Duodenal mucosa (tissue), 2 donors: ENCODE data around the gene SMOC2.

Experiments used
- H3K27ac ChIP-seq: one replicate; pipeline ENCODE4 v1.7.0; 2013; ENCODE audit warnings: low read depth, low read length
- H3K27me3 ChIP-seq, 2 donors: one replicate each; pipeline ENCODE4 v1.7.0; 2013; ENCODE audit warnings: low read length in 2 of 2, control low read depth in 1 of 2; ENCODE audit not compliant: insufficient read depth in 2 of 2, control insufficient read depth in 1 of 2
- H3K36me3 ChIP-seq, 2 donors: one replicate each; pipeline ENCODE4 v1.7.0; 2013; ENCODE audit warnings: low read length in 2 of 2, control low read depth in 1 of 2; ENCODE audit not compliant: insufficient read depth in 2 of 2, control insufficient read depth in 1 of 2
- H3K4me1 ChIP-seq, 2 donors: one replicate each; pipeline ENCODE4 v1.7.0; 2013; ENCODE audit warnings: low read length in 2 of 2, control low read depth in 1 of 2; ENCODE audit not compliant: insufficient read depth in 2 of 2, control insufficient read depth in 1 of 2
- H3K4me3 ChIP-seq, 2 donors: one replicate each; pipeline ENCODE4 v1.7.0; 2013; ENCODE audit warnings: low read length in 2 of 2, low read depth in 1 of 2
- H3K9ac ChIP-seq, 2 donors: one replicate each; pipeline ENCODE4 v1.7.0; 2013; ENCODE audit warnings: low read length in 2 of 2, low read depth in 1 of 2
- H3K9me3 ChIP-seq, 2 donors: one replicate each; pipeline ENCODE4 v1.7.0; 2013; ENCODE audit warnings: low read length in 2 of 2, control low read depth in 1 of 2; ENCODE audit not compliant: control insufficient read depth in 1 of 2

The SMOC2 gene

GRCh38 chr6:168712993-168713392 lies 272.0 kb downstream of the SMOC2 start:
- no peaks in the 10 kb centered on the region for H3K36me3 ChIP-seq
- no peak overlapping the region for H3K27ac ChIP-seq
- no peak overlapping the region for H3K9ac ChIP-seq
- no peaks in the 10 kb centered on the region for H3K4me1 ChIP-seq
- no peak overlapping the region for H3K4me3 ChIP-seq
- H3K27me3 ChIP-seq, result no peaks in the 10 kb centered on the region
- H3K9me3 ChIP-seq, result no peaks in the 10 kb centered on the region

- H3K9me3 ChIP-seq, result no peaks in the 10 kb centered on the region
- no peak overlapping the region for H3K27ac ChIP-seq
- H3K9ac ChIP-seq, result no peak overlapping the region
- H3K36me3 ChIP-seq, result no peaks in the 10 kb centered on the region
- no peaks in the 10 kb centered on the region for H3K27me3 ChIP-seq
- no peak overlapping the region for H3K4me3 ChIP-seq
- no peaks in the 10 kb centered on the region for H3K4me1 ChIP-seq
Measured at GRCh38 chr6:168713839-168714238, 272.9 kb downstream of the SMOC2 start.

GRCh38 chr6:168714547-168715260 lies 273.7 kb downstream of the SMOC2 start:
- H3K9me3 ChIP-seq, result no peaks in the 10 kb centered on the region
- no peaks in the 10 kb centered on the region for H3K27me3 ChIP-seq
- H3K4me1 ChIP-seq, result no peaks in the 10 kb centered on the region
- no peaks in the 10 kb centered on the region for H3K36me3 ChIP-seq
- no peak overlapping the region for H3K27ac ChIP-seq
- no peak overlapping the region for H3K4me3 ChIP-seq
- H3K9ac ChIP-seq, result no peak overlapping the region

GRCh38 chr6:168715643-168716481 lies 274.9 kb downstream of the SMOC2 start:
- Histone ChIP-seq H3K9ac (no peak overlapping the region), H3K27ac (no peak overlapping the region), H3K27me3 (no peaks in the 10 kb centered on the region), H3K36me3 (no peaks in the 10 kb centered on the region), H3K9me3 (no peaks in the 10 kb centered on the region), H3K4me1 (no peaks in the 10 kb centered on the region), H3K4me3 (no peak overlapping the region)

GRCh38 chr6:168716581-168716980 lies 275.6 kb downstream of the SMOC2 start:
- Histone ChIP-seq H3K4me1 (no peaks in the 10 kb centered on the region), H3K27me3 (no peaks in the 10 kb centered on the region), H3K4me3 (no peak overlapping the region), H3K27ac (no peak overlapping the region), H3K9ac (no peak overlapping the region), H3K36me3 (no peaks in the 10 kb centered on the region), H3K9me3 (no peaks in the 10 kb centered on the region)

- Histone ChIP-seq H3K9ac (no peak overlapping the region), H3K36me3 (no peaks in the 10 kb centered on the region), H3K4me1 (no peaks in the 10 kb centered on the region), H3K9me3 (no peaks in the 10 kb centered on the region), H3K4me3 (no peak overlapping the region), H3K27me3 (no peaks in the 10 kb centered on the region), H3K27ac (no peak overlapping the region)
Measured at GRCh38 chr6:168717491-168717890, 276.5 kb downstream of the SMOC2 start.
